Uterus (tissue), 4 donors: ENCODE results near the gene CDC25C. TPM values are rescaled to one million over a fixed set of nuclear protein-coding genes. Genes with fewer than 3 reads are reported as not detected.

Experiments
- DNase-seq, 2 donors: peaks; one replicate each; pipeline ENCODE4 v3.0.0-alpha.2; 2019 to 2020
- H3K27ac ChIP-seq, 2 donors: fragments of 200-600 bp; sonication (generic); 1 replicate in 1 of 2; 2 replicates in 1 of 2; pipeline ENCODE4 v1.5.1; 2016 to 2018
- H3K27me3 ChIP-seq, 2 donors: fragments of 200-600 bp; sonication (generic); one replicate each; pipeline ENCODE4 v1.5.1; 2018 to 2019; ENCODE audit warnings: control low read depth in 1 of 2
- H3K36me3 ChIP-seq, 2 donors: fragments of 200-600 bp; sonication (generic); one replicate each; pipeline ENCODE4 v1.5.1; 2019; ENCODE audit warnings: control low read depth in 1 of 2
- H3K4me1 ChIP-seq, 2 donors: fragments of 200-600 bp; sonication (generic); one replicate each; pipeline ENCODE4 v1.5.1; 2018 to 2019; ENCODE audit warnings: control low read depth in 1 of 2
- H3K4me3 ChIP-seq, 2 donors: fragments of 200-600 bp; sonication (generic); 1 replicate in 1 of 2; 2 replicates in 1 of 2; pipeline ENCODE4 v1.5.1; 2018 to 2019; ENCODE audit warnings: mild to moderate bottlenecking in 1 of 2
- H3K9me3 ChIP-seq, 2 donors: fragments of 200-600 bp; sonication (generic); one replicate each; pipeline ENCODE4 v1.5.1; 2019; ENCODE audit warnings: control low read depth in 1 of 2
- CTCF ChIP-seq, 4 experiments: fragments of 200-600 bp in 2 of 4; fragments of 450-650 bp in 2 of 4; sonication (generic) in 2 of 4; IDR thresholded peaks; one replicate each; pipeline ENCODE4 v1.5.1; 2016 to 2019; ENCODE audit warnings: antibody characterized with exemption in 4 of 4, mild to moderate bottlenecking in 2 of 4, moderate library complexity in 1 of 4
- POLR2A ChIP-seq, 2 donors: fragments of 450-650 bp; IDR thresholded peaks; one replicate each; pipeline ENCODE4 v1.6.1; 2016; ENCODE audit warnings: antibody characterized with exemption in 2 of 2, mild to moderate bottlenecking in 1 of 2, moderate library complexity in 1 of 2
- intact Hi-C: fragments of 100-400 bp; cut with DNase I; formaldehyde crosslinking; loops from one replicate; pipeline ENCODE4 v1.15.1; 2023; ENCODE audit warnings: low total_unique reads
- total RNA-seq, 4 donors: library from RNA; depleted of rRNA in 3 of 4; stranded (reverse); fragments of >200 nt in 3 of 4; gene quantifications; one replicate each; pipeline versions ENCODE4 v1.1.0 to v1.2.4, GENCODE V29; 2014 to 2023
- donor health status: DM: yes; HTN: yes; CAD: no.

CDC25C gene
- total RNA-seq, 4 donors from 2014 or later: 4.6 TPM; not detected in 3

- H3K36me3 ChIP-seq: no peaks in the 10 kb centered on the region
- no peaks in the 10 kb centered on the region for H3K27me3 ChIP-seq
- H3K27ac ChIP-seq: no peak overlapping the region
- intact Hi-C loops: no loop called here
- TF ChIP-seq CTCF (IDR thresholded peaks at IDR 0.05) (no peak), POLR2A (IDR thresholded peaks at IDR 0.05) (no peak)
- DNase-seq: no peak
- no peak overlapping the region for H3K4me3 ChIP-seq
- H3K4me1 ChIP-seq: no peaks in the 10 kb centered on the region
- H3K9me3 ChIP-seq: no peaks in the 10 kb centered on the region
These were observed 15.3 kb upstream of the CDC25C start for GRCh38 chr5:138346889-138347288.

GRCh38 chr5:138344887-138345622 lies 13.5 kb upstream of the CDC25C start:
- intact Hi-C loops: no loop called here
- DNase-seq: no peak

DNA sequence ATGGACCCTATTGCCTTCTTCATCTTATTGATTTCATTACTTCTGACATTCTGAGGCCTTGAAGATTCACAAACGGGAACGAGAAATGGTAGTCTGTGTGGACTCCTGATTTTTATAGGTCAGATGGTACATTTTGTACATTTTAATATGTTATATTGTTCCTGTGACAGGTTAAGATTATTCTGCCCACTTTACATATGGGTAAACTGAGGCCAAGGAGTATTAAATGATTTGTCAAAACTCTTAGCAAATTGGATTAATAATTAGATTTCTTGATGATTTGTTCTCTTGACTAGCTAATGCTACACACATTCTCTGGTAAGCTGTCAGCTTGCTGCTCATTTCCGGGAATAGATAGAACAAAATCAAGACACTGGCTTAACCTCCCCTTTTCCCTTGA lies 8.4 kb upstream of the CDC25C start:
- no peaks in the 10 kb centered on the region for H3K9me3 ChIP-seq
- DNase-seq: no peak
- H3K4me3 ChIP-seq: no peak overlapping the region
- TF ChIP-seq CTCF (IDR thresholded peaks at IDR 0.05): no peak
- no peaks in the 10 kb centered on the region for H3K36me3 ChIP-seq
- intact Hi-C loops: no loop called here
- no peaks in the 10 kb centered on the region for H3K27me3 ChIP-seq
- peaks cover 5 to 6% of the 10 kb centered on the region in 2 donors for H3K4me1 ChIP-seq
- peak overlapping the region in 1 of 2 donors; percentile 100 for H3K27ac ChIP-seq

More at GRCh38 chr5:138344887-138345622, 13.5 kb upstream of the CDC25C start:
- TF ChIP-seq CTCF (IDR thresholded peaks at IDR 0.05) (no peak), POLR2A (IDR thresholded peaks at IDR 0.05) (no peak)
- no peak overlapping the region for H3K4me3 ChIP-seq
- no peaks in the 10 kb centered on the region for H3K4me1 ChIP-seq
- no peaks in the 10 kb centered on the region for H3K36me3 ChIP-seq
- H3K27me3 ChIP-seq: no peaks in the 10 kb centered on the region
- H3K9me3 ChIP-seq: no peaks in the 10 kb centered on the region
- H3K27ac ChIP-seq: no peak overlapping the region

DNA sequence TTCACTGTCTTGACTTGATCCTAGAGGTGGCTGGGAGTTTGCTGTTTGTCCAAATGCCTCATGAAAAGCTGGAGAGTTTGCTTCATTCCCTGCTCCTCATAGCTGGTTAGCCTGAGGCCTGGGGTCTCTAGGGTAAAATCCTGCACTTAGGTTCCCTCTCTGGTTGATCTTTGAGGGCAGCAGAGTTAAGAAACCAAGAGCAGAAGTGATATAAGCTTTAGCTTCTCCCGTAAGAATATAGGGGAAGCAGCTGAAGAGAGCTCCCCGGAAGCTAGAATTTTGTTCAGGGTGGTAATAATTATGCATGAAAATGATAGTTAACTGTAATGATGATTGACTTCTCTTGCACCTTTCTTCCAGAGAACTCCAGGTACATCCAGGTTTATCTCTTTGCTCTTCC lies 7.9 kb upstream of the CDC25C start:
- intact Hi-C loops: no loop called here
- Histone ChIP-seq H3K36me3 (no peaks in the 10 kb centered on the region), H3K9me3 (no peaks in the 10 kb centered on the region), H3K4me1 (peaks cover 5 to 6% of the 10 kb centered on the region in 2 donors), H3K4me3 (peak overlapping the region; percentile 88 to 99), H3K27me3 (no peaks in the 10 kb centered on the region), H3K27ac (peak overlapping the region; percentile 92 to 100)
- no peak for DNase-seq
- TF ChIP-seq CTCF (IDR thresholded peaks at IDR 0.05): no peak
- no peak for TF ChIP-seq POLR2A (IDR thresholded peaks at IDR 0.05)

DNA sequence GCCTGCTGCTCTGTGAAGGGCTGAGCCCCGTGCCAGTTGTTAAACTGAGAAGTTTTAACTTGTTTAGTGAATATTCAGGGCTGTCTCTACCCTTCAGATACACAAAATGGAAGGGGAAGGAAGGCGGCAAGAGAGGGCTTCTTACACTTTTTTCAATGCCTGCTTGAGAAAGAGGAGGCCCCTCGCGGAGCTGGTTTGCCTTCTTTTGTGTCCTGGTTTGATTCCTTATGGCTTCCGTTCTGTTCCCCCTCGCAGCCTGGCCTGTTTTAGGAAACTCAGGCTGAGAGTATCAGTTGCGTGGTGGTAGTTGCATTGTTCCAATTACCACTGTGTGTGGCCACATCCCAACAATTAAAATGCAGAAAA lies 7.5 kb upstream of the CDC25C start:
- H3K4me3 ChIP-seq: peak overlapping the region; percentile 88 to 99
- no peak for DNase-seq
- H3K9me3 ChIP-seq: no peaks in the 10 kb centered on the region
- H3K4me1 ChIP-seq: peaks cover 5 to 6% of the 10 kb centered on the region in 2 donors
- no peak for TF ChIP-seq CTCF (IDR thresholded peaks at IDR 0.05)
- TF ChIP-seq POLR2A (IDR thresholded peaks at IDR 0.05): no peak
- intact Hi-C loops: no loop called here
- H3K27ac ChIP-seq: peak overlapping the region; percentile 92 to 100
- H3K27me3 ChIP-seq: no peaks in the 10 kb centered on the region
- no peaks in the 10 kb centered on the region for H3K36me3 ChIP-seq
